ENCODE measurements around the gene CPS1. TPM values are rescaled to one million over a fixed set of nuclear protein-coding genes. Genes with fewer than 3 reads are reported as not detected.

CPS1 gene
- total RNA-seq, 1 donor from 2014 or later, result 4.4 TPM

DNA sequence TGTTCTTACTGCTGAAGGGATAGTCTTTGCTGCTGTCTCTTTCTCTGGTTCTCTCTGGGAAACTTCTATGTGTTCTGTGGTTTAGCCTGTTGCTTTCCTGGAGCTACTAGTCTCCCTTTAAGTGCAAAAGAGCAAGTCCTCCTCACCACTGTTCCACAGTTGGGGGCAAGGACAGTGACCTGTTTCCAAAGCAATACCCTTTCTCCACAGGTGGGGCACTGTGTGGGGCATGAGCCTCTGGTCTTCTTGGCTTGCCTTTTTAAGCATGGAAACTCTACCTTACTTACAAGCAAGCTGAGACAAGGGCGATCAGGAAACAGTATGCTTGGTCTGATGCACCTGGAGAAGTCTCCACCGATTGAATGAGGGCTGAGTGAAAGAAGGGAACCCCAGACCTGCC is 156.7 kb downstream of the CPS1 start:
- H3K27me3 Mint-ChIP-seq (ENCODE audit: low read depth), result no peaks in the 10 kb centered on the region
- no peak for TF ChIP-seq CTCF (IDR thresholded peaks at IDR 0.05; ENCODE audit: unreplicated experiment)
- no peak for DNase-seq (ENCODE audit: low spot score in 2 of 2, unreplicated experiment in 2 of 2)

DNA sequence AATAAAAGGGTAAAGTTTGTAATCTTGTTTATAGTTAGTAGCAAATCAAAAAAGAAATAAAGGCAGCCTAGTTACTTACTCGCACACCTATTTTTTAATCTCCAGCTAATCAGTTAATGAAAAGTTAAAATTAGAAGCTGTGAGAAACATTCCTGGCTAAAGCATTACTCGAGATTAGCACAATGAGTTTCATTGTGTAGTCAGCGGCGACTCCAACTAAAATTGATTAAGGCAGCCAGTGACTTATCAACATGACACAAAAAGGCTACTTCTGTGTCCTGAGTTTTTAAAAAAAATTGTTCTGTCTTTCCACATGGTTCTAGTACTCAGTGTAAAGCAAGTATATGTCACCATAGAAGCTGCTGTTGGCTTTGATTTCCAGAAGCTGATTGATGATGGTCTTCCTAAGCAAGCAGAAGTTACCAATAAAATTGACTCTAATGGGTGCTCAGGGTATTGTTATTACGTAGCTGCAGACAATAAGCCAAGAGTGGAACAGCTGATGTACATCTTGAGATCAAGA is 159.2 kb downstream of the CPS1 start:
- Mint-ChIP-seq H3K9me3 (no peaks in the 10 kb centered on the region), H3K4me3 (no peak overlapping the region), H3K27me3 (ENCODE audit: low read depth) (no peaks in the 10 kb centered on the region), H3K36me3 (no peaks in the 10 kb centered on the region), H3K27ac (no peak overlapping the region), H3K4me1 (peaks cover 4% of the 10 kb centered on the region)
- DNase-seq (ENCODE audit: low spot score in 2 of 2, unreplicated experiment in 2 of 2), result no peak
- TF ChIP-seq CTCF (IDR thresholded peaks at IDR 0.05; ENCODE audit: unreplicated experiment), result no peak

More for the DNA sequence above, 156.7 kb downstream of the CPS1 start:
- Mint-ChIP-seq H3K27ac (no peak overlapping the region), H3K4me3 (no peak overlapping the region), H3K4me1 (peaks cover 4% of the 10 kb centered on the region), H3K36me3 (no peaks in the 10 kb centered on the region), H3K9me3 (no peaks in the 10 kb centered on the region)

DNA sequence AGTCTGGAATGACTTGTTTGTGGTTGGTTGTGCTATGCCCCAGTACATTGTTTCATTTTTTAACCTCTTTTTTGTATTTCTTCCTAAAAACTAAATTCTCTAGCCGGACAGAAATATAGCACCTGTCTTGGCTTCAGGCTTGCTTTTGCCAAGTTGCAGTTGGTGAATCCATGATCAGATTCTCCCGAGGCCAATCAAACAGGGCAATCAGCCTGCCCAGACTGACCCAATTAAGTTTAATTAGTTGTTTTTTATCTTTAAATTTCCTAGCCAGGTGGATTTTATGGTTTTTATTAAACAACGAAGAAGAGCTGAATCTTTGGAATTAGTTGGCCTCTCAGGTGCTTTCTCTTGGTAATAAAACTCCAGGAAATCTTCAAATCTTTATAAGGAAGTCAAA is 162.1 kb downstream of the CPS1 start:
- Mint-ChIP-seq H3K4me3 (no peak overlapping the region), H3K27ac (no peak overlapping the region), H3K27me3 (ENCODE audit: low read depth) (no peaks in the 10 kb centered on the region), H3K9me3 (no peaks in the 10 kb centered on the region), H3K4me1 (peaks cover 4% of the 10 kb centered on the region), H3K36me3 (no peaks in the 10 kb centered on the region)
- DNase-seq (ENCODE audit: low spot score in 2 of 2, unreplicated experiment in 2 of 2), result no peak
- no peak for TF ChIP-seq CTCF (IDR thresholded peaks at IDR 0.05; ENCODE audit: unreplicated experiment)

DNA sequence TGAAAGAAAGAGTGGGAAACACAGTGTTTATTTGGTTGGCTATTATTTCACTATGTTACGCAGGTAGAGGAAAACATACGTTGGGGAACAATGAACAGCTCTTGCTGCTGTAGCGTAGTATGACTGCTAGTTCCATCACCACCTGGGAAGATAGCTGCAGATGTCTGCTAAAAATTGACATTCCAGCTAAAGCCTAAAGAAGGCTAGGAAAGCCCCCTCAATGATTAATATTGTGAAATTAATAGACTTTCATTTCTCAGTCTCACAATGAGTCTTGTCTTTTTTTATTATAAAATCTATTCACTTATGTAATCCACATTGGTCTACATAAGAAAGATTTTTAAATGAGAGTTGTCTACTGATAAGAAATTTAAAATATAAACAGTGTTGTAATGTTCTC is 165.7 kb downstream of the CPS1 start:
- H3K4me1 Mint-ChIP-seq, result no peaks in the 10 kb centered on the region
- H3K27me3 Mint-ChIP-seq (ENCODE audit: low read depth), result no peaks in the 10 kb centered on the region
- no peak overlapping the region for H3K4me3 Mint-ChIP-seq
- no peaks in the 10 kb centered on the region for H3K36me3 Mint-ChIP-seq
- H3K27ac Mint-ChIP-seq, result no peak overlapping the region
- no peak for DNase-seq (ENCODE audit: low spot score in 2 of 2, unreplicated experiment in 2 of 2)
- H3K9me3 Mint-ChIP-seq, result no peaks in the 10 kb centered on the region
- TF ChIP-seq CTCF (IDR thresholded peaks at IDR 0.05; ENCODE audit: unreplicated experiment), result no peak

DNA sequence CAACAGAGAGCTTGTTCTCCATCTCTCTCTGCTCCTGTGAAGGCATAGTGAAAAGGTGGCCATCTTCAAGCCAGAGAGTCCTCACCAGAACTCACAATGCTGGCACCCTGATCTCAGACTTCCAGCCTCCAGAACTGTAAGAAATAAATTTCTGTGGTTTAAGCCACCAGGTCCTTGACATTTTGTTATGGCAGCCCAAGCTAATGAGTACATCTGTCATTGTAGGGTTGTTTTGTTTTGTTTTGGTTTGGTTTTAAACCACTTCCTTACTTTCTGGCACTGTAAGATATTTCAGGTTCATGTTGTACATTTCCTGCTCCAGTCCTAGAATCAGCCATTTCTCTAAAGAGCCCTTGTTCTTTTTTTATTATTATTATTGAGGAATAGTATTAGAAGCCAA is 171.2 kb downstream of the CPS1 start:
- no peak overlapping the region for H3K4me3 Mint-ChIP-seq
- no peak for TF ChIP-seq CTCF (IDR thresholded peaks at IDR 0.05; ENCODE audit: unreplicated experiment)

More for the DNA sequence above, 171.2 kb downstream of the CPS1 start:
- no peak for DNase-seq (ENCODE audit: low spot score in 2 of 2, unreplicated experiment in 2 of 2)
- H3K4me1 Mint-ChIP-seq, result peaks cover 6% of the 10 kb centered on the region
- H3K36me3 Mint-ChIP-seq, result no peaks in the 10 kb centered on the region
- H3K9me3 Mint-ChIP-seq, result peaks cover 5% of the 10 kb centered on the region
- H3K27ac Mint-ChIP-seq, result no peak overlapping the region
- peaks cover 2% of the 10 kb centered on the region for H3K27me3 Mint-ChIP-seq (ENCODE audit: low read depth)

Other genes with a start within 250 kb of the CPS1 start
- 0.36 to 0.69 TPM (median 0.36 TPM) in 3 replicates for gene MYL1, start 241.4 kb upstream of the CPS1 start, total RNA-seq
- 65.7 to 67.4 TPM (median 65.9 TPM) in 3 replicates for gene LANCL1, start 79.8 kb upstream of the CPS1 start, total RNA-seq

All from mesothelial cell of epicardium (in vitro differentiated cells).